GM19438 (cell line): ENCODE measurements around the gene SLC5A7.

Source experiments
- ATAC-seq: cut with Tn5 transposase; IDR thresholded peaks from one replicate; pipeline ENCODE4 v1.9.1; 2021; ENCODE audit warnings: low read depth; ENCODE audit not compliant: unreplicated experiment

The SLC5A7 gene

GRCh38 chr2:108061439-108062042 lies 75.2 kb downstream of the SLC5A7 start:
- no peak for ATAC-seq
